Measurements from ENCODE around the gene BIRC7. TPM values are rescaled to one million over a fixed set of nuclear protein-coding genes. Genes with fewer than 3 reads are reported as not detected.

Gene BIRC7
- total and polyA plus RNA-seq, 2 of the 4 experiments (the other 2 are of a cell fraction) = not detected

- Histone ChIP-seq H3K4me2 (ENCODE audit: low read depth, low read length) (no peak overlapping the region), H3K56ac (ENCODE audit: extremely low read depth, insufficient read depth, low read length) (no peak overlapping the region), H2AK5ac (ENCODE audit: low read depth, low read length) (no peak overlapping the region), H3K9ac (ENCODE audit: low read depth, low read length) (no peak overlapping the region), H2BK5ac (ENCODE audit: low read depth, low read length, poor library complexity, severe bottlenecking) (no peak overlapping the region), H3K9me3 (ENCODE audit: control insufficient read depth, insufficient read depth, low read length) (no peaks in the 10 kb centered on the region), H3K18ac (ENCODE audit: low read depth, low read length) (no peak overlapping the region), H4K8ac (ENCODE audit: low read depth in 2 of 2, low read length in 2 of 2) (no peak overlapping the region), H4K5ac (ENCODE audit: low read depth, low read length) (no peak overlapping the region), H4K91ac (ENCODE audit: insufficient read depth, low read depth, low read length) (no peak overlapping the region), H3K14ac (replicated peaks; ENCODE audit: low read depth, low read length) (no peak overlapping the region), H2BK20ac (ENCODE audit: low read depth, low read length) (no peak overlapping the region), H2BK120ac (ENCODE audit: low read depth, low read length) (no peak overlapping the region), H2BK15ac (ENCODE audit: low read depth, low read length) (no peak overlapping the region), H3K4ac (ENCODE audit: low read depth, low read length) (no peak overlapping the region), H3K23ac (ENCODE audit: low read depth, low read length) (no peak overlapping the region), H2AK9ac (replicated peaks; ENCODE audit: low read depth, low read length, poor library complexity) (no peak overlapping the region), H4K20me1 (ENCODE audit: insufficient read depth, low read length) (no peaks in the 10 kb centered on the region), H3K79me1 (ENCODE audit: low read depth in 1 of 2, low read length in 2 of 2) (no peaks in the 10 kb centered on the region), H2AFZ (replicated peaks; ENCODE audit: low read length, poor library complexity) (peak overlapping the region; percentile 10), H3K9me1 (ENCODE audit: insufficient read depth, low read length) (no peaks in the 10 kb centered on the region), H3K27me3 (ENCODE audit: control insufficient read depth, insufficient read depth, low read length) (peaks cover 15% of the 10 kb centered on the region; the same call in 1 of the 2 replicates), H3K27ac (ENCODE audit: insufficient read depth, low read length) (no peak overlapping the region), H3K4me1 (ENCODE audit: control insufficient read depth, insufficient read depth, low read length) (peaks cover 2% of the 10 kb centered on the region; the same call in 1 of the 2 replicates), H3K36me3 (ENCODE audit: control insufficient read depth, insufficient read depth, low read length) (no peaks in the 10 kb centered on the region), H3K4me3 (ENCODE audit: insufficient read depth, low read depth, low read length) (no peak overlapping the region)
- CTCF ChIA-PET = interaction anchor here (0.8 kb wide), 1 partner anchor 15 kb away, joined by 3 read pairs; no protein-coding TSS in a partner anchor
- TF ChIP-seq RCOR1 (IDR thresholded peaks at IDR 0.05; ENCODE audit: insufficient replicate concordance, low read length) (no peak), FOS (IDR thresholded peaks at IDR 0.05; ENCODE audit: low read depth, low read length) (no peak)
- no TSS peak for BruUV-seq (replicated peaks)
- POLR2A ChIA-PET (ENCODE audit: unreplicated experiment) = no interaction called here
- WGBS, 2 experiments (ENCODE audit: extremely low coverage in 2 of 2, insufficient read length in 1 of 2) = 70% methylated on average over 2 of the region's 16 CpGs; no CpG with 5 or more reads in 1 of the 2 experiments
- ATAC-seq (ENCODE audit: low read depth) (no peak), DNase-seq (no peak)
- in situ Hi-C loops (cut with MboI; ENCODE audit: low sequenced_read_pairs) = no loop called here
- intact Hi-C loops (cut with micrococcal nuclease) = no loop called here
- dilution Hi-C loops (cut with HindIII; ENCODE audit: low sequenced_read_pairs, unreplicated experiment) = no loop called here
These were observed 2.9 kb downstream of the BIRC7 start for GRCh38 chr20:63238514-63239125.

Data from IMR-90 (cell line).